ENCODE measurements around the gene NIT1. TPM values are rescaled to one million over a fixed set of nuclear protein-coding genes. Genes with fewer than 3 reads are reported as not detected.

The NIT1 gene
- total and polyA plus RNA-seq, 4 donors = 31.1 to 50.5 (median 44.6) TPM

- Histone ChIP-seq H3K27me3 (ENCODE audit: control insufficient read depth in 1 of 2, insufficient read depth in 2 of 2, low read length in 1 of 2) (no peaks in the 10 kb centered on the region), H3K27ac (ENCODE audit: low read depth in 1 of 2, low read length in 2 of 2) (no peak overlapping the region), H3K4me3 (ENCODE audit: low read length in 2 of 2) (no peak overlapping the region), H3K9me3 (ENCODE audit: control insufficient read depth, low read length) (no peaks in the 10 kb centered on the region), H3K36me3 (ENCODE audit: control insufficient read depth in 1 of 2, insufficient read depth in 2 of 2, low read length in 1 of 2) (no peaks in the 10 kb centered on the region), H3K4me1 (ENCODE audit: control insufficient read depth in 1 of 2, insufficient read depth in 2 of 2, low read length in 2 of 2) (no peaks in the 10 kb centered on the region)
- ATAC-seq (ENCODE audit: low FRiP score) (no peak), DNase-seq (peak in 1 of 2 donors; percentile 8)
- intact Hi-C loops (cut with DNase I) = no loop called here
- 82 to 85% methylated on average over 5 of the region's 5 CpGs for WGBS, 2 donors
Measured at GRCh38 chr1:161161652-161162051, 43.7 kb downstream of the NIT1 start.

- ATAC-seq (ENCODE audit: low FRiP score) = no peak
- H3K9me3 ChIP-seq (ENCODE audit: control insufficient read depth, low read length) = no peaks in the 10 kb centered on the region
- intact Hi-C loops (cut with DNase I) = no loop called here
- no peaks in the 10 kb centered on the region for H3K36me3 ChIP-seq (ENCODE audit: control insufficient read depth in 1 of 2, insufficient read depth in 2 of 2, low read length in 1 of 2)
- peak; percentile 23 to 34 for DNase-seq
- 76 to 79% methylated on average over 7 of the region's 7 CpGs for WGBS, 2 donors
- H3K27ac ChIP-seq (ENCODE audit: low read depth in 1 of 2, low read length in 2 of 2) = no peak overlapping the region
- H3K4me1 ChIP-seq (ENCODE audit: control insufficient read depth in 1 of 2, insufficient read depth in 2 of 2, low read length in 2 of 2) = no peaks in the 10 kb centered on the region
- H3K27me3 ChIP-seq (ENCODE audit: control insufficient read depth in 1 of 2, insufficient read depth in 2 of 2, low read length in 1 of 2) = no peaks in the 10 kb centered on the region
- H3K4me3 ChIP-seq (ENCODE audit: low read length in 2 of 2) = no peak overlapping the region
Measured at GRCh38 chr1:161162052-161162451, 44.1 kb downstream of the NIT1 start.

GRCh38 chr1:161162806-161163205, 44.9 kb downstream of the NIT1 start:
- Histone ChIP-seq H3K9me3 (ENCODE audit: control insufficient read depth, low read length) (no peaks in the 10 kb centered on the region), H3K36me3 (ENCODE audit: control insufficient read depth in 1 of 2, insufficient read depth in 2 of 2, low read length in 1 of 2) (no peaks in the 10 kb centered on the region), H3K27ac (ENCODE audit: low read depth in 1 of 2, low read length in 2 of 2) (no peak overlapping the region), H3K4me3 (ENCODE audit: low read length in 2 of 2) (no peak overlapping the region), H3K27me3 (ENCODE audit: control insufficient read depth in 1 of 2, insufficient read depth in 2 of 2, low read length in 1 of 2) (no peaks in the 10 kb centered on the region), H3K4me1 (ENCODE audit: control insufficient read depth in 1 of 2, insufficient read depth in 2 of 2, low read length in 2 of 2) (no peaks in the 10 kb centered on the region)
- 88 to 93% methylated on average over 10 of the region's 10 CpGs for WGBS, 2 donors
- intact Hi-C loops (cut with DNase I) = no loop called here
- DNase-seq = peak in 1 of 2 donors; percentile 36
- no peak for ATAC-seq (ENCODE audit: low FRiP score)

- H3K27ac ChIP-seq (ENCODE audit: low read depth in 1 of 2, low read length in 2 of 2) = no peak overlapping the region
- H3K4me3 ChIP-seq (ENCODE audit: low read length in 2 of 2) = no peak overlapping the region
- no peaks in the 10 kb centered on the region for H3K4me1 ChIP-seq (ENCODE audit: control insufficient read depth in 1 of 2, insufficient read depth in 2 of 2, low read length in 2 of 2)
- intact Hi-C loops (cut with DNase I) = no loop called here
- 91 to 95% methylated on average over 5 of the region's 5 CpGs for WGBS, 2 donors
- H3K9me3 ChIP-seq (ENCODE audit: control insufficient read depth, low read length) = no peaks in the 10 kb centered on the region
- DNase-seq (peak; percentile 21 to 44), ATAC-seq (ENCODE audit: low FRiP score) (no peak)
- no peaks in the 10 kb centered on the region for H3K27me3 ChIP-seq (ENCODE audit: control insufficient read depth in 1 of 2, insufficient read depth in 2 of 2, low read length in 1 of 2)
- no peaks in the 10 kb centered on the region for H3K36me3 ChIP-seq (ENCODE audit: control insufficient read depth in 1 of 2, insufficient read depth in 2 of 2, low read length in 1 of 2)
Measured at GRCh38 chr1:161163793-161164192, 45.9 kb downstream of the NIT1 start.

- intact Hi-C loops (cut with DNase I) = no loop called here
- DNase-seq = peak; percentile 44 to 56
- 60 to 61% methylated on average over 14 of the region's 14 CpGs for WGBS, 2 donors
- no peaks in the 10 kb centered on the region for H3K4me1 ChIP-seq (ENCODE audit: control insufficient read depth in 1 of 2, insufficient read depth in 2 of 2, low read length in 2 of 2)
- H3K9me3 ChIP-seq (ENCODE audit: control insufficient read depth, low read length) = no peaks in the 10 kb centered on the region
- H3K27ac ChIP-seq (ENCODE audit: low read depth in 1 of 2, low read length in 2 of 2) = peak overlapping the region in 1 of 2 donors; percentile 85
- H3K4me3 ChIP-seq (ENCODE audit: low read length in 2 of 2) = peak overlapping the region in 1 of 2 donors; percentile 30
- H3K36me3 ChIP-seq (ENCODE audit: control insufficient read depth in 1 of 2, insufficient read depth in 2 of 2, low read length in 1 of 2) = no peaks in the 10 kb centered on the region
- ATAC-seq (ENCODE audit: low FRiP score) = no peak
- H3K27me3 ChIP-seq (ENCODE audit: control insufficient read depth in 1 of 2, insufficient read depth in 2 of 2, low read length in 1 of 2) = no peaks in the 10 kb centered on the region
Measured at GRCh38 chr1:161164901-161165610, 47.2 kb downstream of the NIT1 start.

GRCh38 chr1:161165742-161166668, 48.1 kb downstream of the NIT1 start, which contains the start of gene PPOX:
Gene PPOX, plus strand, starts transcription at chr1:161166426. Its CDS starts 422 bp downstream, at chr1:161166848.
- intact Hi-C loops (cut with DNase I) = no loop called here
- Histone ChIP-seq H3K27me3 (ENCODE audit: control insufficient read depth in 1 of 2, insufficient read depth in 2 of 2, low read length in 1 of 2) (no peaks in the 10 kb centered on the region), H3K36me3 (ENCODE audit: control insufficient read depth in 1 of 2, insufficient read depth in 2 of 2, low read length in 1 of 2) (no peaks in the 10 kb centered on the region), H3K9me3 (ENCODE audit: control insufficient read depth, low read length) (no peaks in the 10 kb centered on the region), H3K4me3 (ENCODE audit: low read length in 2 of 2) (peak within 1 kb of the TSS; percentile 51 to 68), H3K27ac (ENCODE audit: low read depth in 1 of 2, low read length in 2 of 2) (peak within 1 kb of the TSS in 1 of 2 donors; percentile 85), H3K4me1 (ENCODE audit: control insufficient read depth in 1 of 2, insufficient read depth in 2 of 2, low read length in 2 of 2) (no peaks in the 10 kb centered on the region)
- DNase-seq = peak; percentile 98
- ATAC-seq (ENCODE audit: low FRiP score) = peak; percentile 98
- WGBS, 2 donors = 0 to 1% methylated on average over 54 of the region's 54 CpGs

- intact Hi-C loops (cut with DNase I) = no loop called here
- peaks cover 0 to 2% of the 10 kb centered on the region in 2 donors for H3K36me3 ChIP-seq (ENCODE audit: control insufficient read depth in 1 of 2, insufficient read depth in 2 of 2, low read length in 1 of 2)
- ATAC-seq (ENCODE audit: low FRiP score) = no peak
Measured at GRCh38 chr1:161166669-161167548, 49.0 kb downstream of the NIT1 start.

GRCh38 chr1:161168906-161169305, 51.0 kb downstream of the NIT1 start:
- 90 to 96% methylated on average over 9 of the region's 9 CpGs for WGBS, 2 donors
- no peaks in the 10 kb centered on the region for H3K27me3 ChIP-seq (ENCODE audit: control insufficient read depth in 1 of 2, insufficient read depth in 2 of 2, low read length in 1 of 2)
- H3K9me3 ChIP-seq (ENCODE audit: control insufficient read depth, low read length) = no peaks in the 10 kb centered on the region
- intact Hi-C loops (cut with DNase I) = no loop called here
- no peak overlapping the region for H3K4me3 ChIP-seq (ENCODE audit: low read length in 2 of 2)
- H3K4me1 ChIP-seq (ENCODE audit: control insufficient read depth in 1 of 2, insufficient read depth in 2 of 2, low read length in 2 of 2) = no peaks in the 10 kb centered on the region
- ATAC-seq (ENCODE audit: low FRiP score) = no peak
- peak; percentile 35 to 44 for DNase-seq
- no peak overlapping the region for H3K27ac ChIP-seq (ENCODE audit: low read depth in 1 of 2, low read length in 2 of 2)
- peaks cover 0 to 2% of the 10 kb centered on the region in 2 donors for H3K36me3 ChIP-seq (ENCODE audit: control insufficient read depth in 1 of 2, insufficient read depth in 2 of 2, low read length in 1 of 2)

More at GRCh38 chr1:161166669-161167548, 49.0 kb downstream of the NIT1 start:
- DNase-seq = peak; percentile 60 to 79
- Histone ChIP-seq H3K9me3 (ENCODE audit: control insufficient read depth, low read length) (no peaks in the 10 kb centered on the region), H3K4me1 (ENCODE audit: control insufficient read depth in 1 of 2, insufficient read depth in 2 of 2, low read length in 2 of 2) (no peaks in the 10 kb centered on the region), H3K4me3 (ENCODE audit: low read length in 2 of 2) (peak overlapping the region; percentile 51 to 68), H3K27me3 (ENCODE audit: control insufficient read depth in 1 of 2, insufficient read depth in 2 of 2, low read length in 1 of 2) (no peaks in the 10 kb centered on the region), H3K27ac (ENCODE audit: low read depth in 1 of 2, low read length in 2 of 2) (peak overlapping the region in 1 of 2 donors; percentile 53)
- WGBS, 2 donors = 7% methylated on average over 33 of the region's 33 CpGs

Data from aorta (tissue), 5 donors.